ENCODE results near the gene IGSF11.
"Not testable (repeated sequence)": the region's sequence is repeated elsewhere in the genome, so short reads cannot be mapped to it uniquely, and the experiment has no call there.

The IGSF11 gene

GRCh38 chr3:118988198-118989130 is 46.2 kb downstream of the IGSF11 start:
- DNase-seq = no peak

GRCh38 chr3:118987477-118987876 is 47.2 kb downstream of the IGSF11 start:
- DNase-seq = no peak

GRCh38 chr3:118986734-118987133 is 47.9 kb downstream of the IGSF11 start:
- no peak for DNase-seq

- DNase-seq = no peak
Measured at GRCh38 chr3:118984699-118985098, 49.9 kb downstream of the IGSF11 start.

- DNase-seq = no peak
Measured at GRCh38 chr3:118981494-118982134, 53.0 kb downstream of the IGSF11 start.

- no peak for DNase-seq
Measured at GRCh38 chr3:118980832-118981231, 53.8 kb downstream of the IGSF11 start.

- DNase-seq = no peak
Measured at GRCh38 chr3:118978393-118978758, 56.3 kb downstream of the IGSF11 start.

- no peak for DNase-seq
Measured at GRCh38 chr3:118977671-118978392, 56.8 kb downstream of the IGSF11 start.

- DNase-seq = no peak
Measured at GRCh38 chr3:118977118-118977517, 57.5 kb downstream of the IGSF11 start.

- DNase-seq = not testable (repeated sequence)
Measured at GRCh38 chr3:118975476-118975875, 59.2 kb downstream of the IGSF11 start.

GRCh38 chr3:118974356-118975097 is 60.1 kb downstream of the IGSF11 start:
- DNase-seq = no peak

GRCh38 chr3:118973050-118973449 is 61.6 kb downstream of the IGSF11 start:
- no peak for DNase-seq

GRCh38 chr3:118970819-118971218 is 63.8 kb downstream of the IGSF11 start:
- no peak for DNase-seq

- DNase-seq = no peak
Measured at GRCh38 chr3:118968640-118969039, 66.0 kb downstream of the IGSF11 start.

- DNase-seq = no peak
Measured at GRCh38 chr3:118968111-118968510, 66.5 kb downstream of the IGSF11 start.

- no peak for DNase-seq
Measured at GRCh38 chr3:118966700-118967099, 67.9 kb downstream of the IGSF11 start.

GRCh38 chr3:118963711-118964110 is 70.9 kb downstream of the IGSF11 start:
- no peak for DNase-seq

GRCh38 chr3:118960876-118961450 is 73.7 kb downstream of the IGSF11 start:
- no peak for DNase-seq

- no peak for DNase-seq
Measured at GRCh38 chr3:118955914-118956556, 78.6 kb downstream of the IGSF11 start.

- no peak for DNase-seq
Measured at GRCh38 chr3:118951089-118951488, 83.6 kb downstream of the IGSF11 start.

- no peak for DNase-seq
Measured at GRCh38 chr3:118949113-118949760, 85.4 kb downstream of the IGSF11 start.
